GM21367 (cell line): Measurements from ENCODE around the gene EXD1.
"Not testable (repeated sequence)": the region's sequence is repeated elsewhere in the genome, so short reads cannot be mapped to it uniquely, and the experiment has no call there.

ENCODE experiments used
- ATAC-seq: cut with Tn5 transposase; IDR thresholded peaks from one replicate; pipeline ENCODE4 v1.9.1; 2021; ENCODE audit not compliant: unreplicated experiment

The EXD1 gene, protein sequence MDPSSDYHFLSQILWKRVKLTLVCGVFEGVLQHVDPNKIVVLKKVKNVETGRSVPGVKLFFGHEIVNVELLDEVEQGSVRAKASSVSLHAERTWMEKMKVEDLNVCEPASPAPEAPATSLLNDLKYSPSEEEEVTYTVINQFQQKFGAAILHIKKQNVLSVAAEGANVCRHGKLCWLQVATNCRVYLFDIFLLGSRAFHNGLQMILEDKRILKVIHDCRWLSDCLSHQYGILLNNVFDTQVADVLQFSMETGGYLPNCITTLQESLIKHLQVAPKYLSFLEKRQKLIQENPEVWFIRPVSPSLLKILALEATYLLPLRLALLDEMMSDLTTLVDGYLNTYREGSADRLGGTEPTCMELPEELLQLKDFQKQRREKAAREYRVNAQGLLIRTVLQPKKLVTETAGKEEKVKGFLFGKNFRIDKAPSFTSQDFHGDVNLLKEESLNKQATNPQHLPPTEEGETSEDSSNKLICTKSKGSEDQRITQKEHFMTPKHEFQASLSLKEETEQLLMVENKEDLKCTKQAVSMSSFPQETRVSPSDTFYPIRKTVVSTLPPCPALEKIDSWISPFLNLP

DNA sequence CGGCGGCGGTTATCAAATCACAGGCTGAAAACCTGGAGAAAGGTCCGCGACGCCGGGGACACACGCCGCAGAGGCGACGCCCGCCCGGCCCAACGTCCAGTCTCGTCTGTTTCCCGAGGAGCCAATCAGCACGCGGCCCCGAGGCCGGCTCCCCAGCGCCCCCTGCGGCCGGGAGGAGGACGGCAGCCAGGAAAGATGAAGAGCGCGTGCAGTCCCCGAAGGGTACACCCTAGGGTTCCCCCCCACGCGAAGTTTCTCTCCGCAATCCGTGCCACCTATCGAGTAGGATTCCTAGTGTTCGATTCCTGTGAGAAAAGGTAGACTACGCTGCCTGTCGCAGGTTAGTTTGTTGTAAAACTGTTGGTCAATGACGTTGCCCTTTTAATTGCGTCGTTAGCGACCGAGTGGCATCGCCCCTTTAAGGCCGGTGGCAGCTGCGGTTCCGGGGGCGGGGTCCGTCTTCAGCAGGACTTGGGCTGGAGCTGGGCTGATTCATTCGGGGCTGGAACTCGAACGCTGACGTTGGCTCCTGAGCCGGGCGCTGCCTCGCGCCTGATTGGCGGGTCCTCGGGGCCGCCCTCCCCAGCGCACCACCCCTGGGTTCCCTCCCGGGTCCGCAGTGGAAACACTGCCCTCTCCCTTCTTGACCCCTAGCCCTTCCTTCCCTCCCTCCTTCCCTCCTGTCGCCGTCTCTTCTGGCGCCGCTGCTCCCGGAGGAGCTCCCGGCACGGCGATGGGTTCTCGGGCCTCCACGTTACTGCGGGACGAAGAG is at the start of gene EXD1, which contains the start of gene CHP1:
Gene EXD1 (minus strand): TSS at position 108 of the 772 bp plus-strand sequence. CDS start 4,182 bp downstream, outside the sequence.
Gene CHP1 (plus strand): TSS at position 619 of the 772 bp plus-strand sequence. CDS start 115 bp downstream, at position 734.
- peak; percentile 90 for ATAC-seq

DNA sequence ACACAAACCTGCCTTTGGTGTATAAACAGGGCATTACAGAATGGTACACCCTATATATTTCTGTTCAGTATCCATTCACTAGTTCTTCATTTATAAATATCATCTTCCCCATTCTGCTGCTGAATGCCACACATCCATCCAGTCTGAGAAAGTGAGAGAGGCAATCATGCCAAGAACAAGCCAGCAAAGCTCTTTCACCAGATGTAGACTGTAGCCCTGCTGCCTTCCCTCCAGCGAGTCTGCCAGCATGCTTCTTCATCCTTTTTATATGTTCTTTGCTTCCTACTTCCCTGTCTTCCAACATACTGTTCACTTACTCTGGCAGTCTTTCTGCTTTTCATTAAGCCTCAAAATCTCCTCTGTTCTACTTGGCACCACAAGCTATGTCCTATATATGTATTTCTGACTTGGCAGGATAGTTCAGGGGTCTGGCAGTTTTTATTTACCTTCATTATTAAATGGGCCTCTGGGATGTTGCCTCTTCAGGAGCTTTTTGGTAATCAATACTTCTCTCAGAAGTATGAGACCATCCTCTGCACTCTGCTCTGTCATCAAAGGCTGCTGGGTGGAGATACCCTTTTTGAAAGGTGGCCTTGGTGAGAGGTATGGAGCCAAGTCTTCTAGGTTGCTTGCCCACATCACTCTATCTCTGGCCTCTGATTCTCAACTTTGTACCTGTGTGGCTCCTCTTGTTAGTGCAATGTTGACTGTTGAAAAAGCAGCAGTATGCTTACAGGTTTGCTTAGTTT is 49.2 kb upstream of the EXD1 start:
- ATAC-seq = no peak

DNA sequence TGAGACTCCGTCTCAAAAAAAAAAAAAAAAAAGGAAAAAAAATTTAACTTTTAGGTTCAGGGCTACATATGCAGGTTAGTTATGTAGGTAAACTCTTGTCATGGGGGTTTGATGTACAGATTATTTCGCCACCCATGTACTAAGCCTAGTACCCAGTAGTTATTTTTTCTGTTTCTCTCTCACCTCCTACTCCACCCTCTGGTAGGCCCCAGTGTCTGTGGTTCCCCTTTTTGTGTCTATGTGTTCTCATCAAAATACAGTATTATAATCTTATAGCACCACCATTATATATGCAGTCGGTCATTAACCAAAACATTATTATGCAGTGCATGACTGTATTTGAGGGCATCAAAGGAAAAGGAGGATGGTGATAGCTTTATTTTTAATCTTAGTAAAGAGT is 47.8 kb upstream of the EXD1 start:
- no peak for ATAC-seq

DNA sequence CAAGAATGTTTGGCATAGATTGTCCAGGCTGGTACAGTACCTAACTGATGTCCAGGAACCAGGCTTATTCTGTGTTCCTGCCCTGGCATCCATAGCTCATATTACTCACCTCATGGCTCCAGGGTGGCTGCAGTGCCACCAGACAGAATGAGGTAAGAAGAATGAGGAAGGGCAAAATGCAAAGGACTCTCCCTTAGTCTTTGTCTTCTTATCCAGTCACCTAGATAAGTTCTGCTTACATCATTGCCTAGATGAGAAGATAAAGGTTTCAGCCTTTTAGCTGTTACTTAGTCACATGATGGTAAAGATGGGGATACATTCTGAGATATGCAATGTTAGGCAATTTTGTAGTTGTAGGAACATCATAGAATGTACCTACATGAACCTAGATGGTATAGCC is 46.3 kb upstream of the EXD1 start:
- ATAC-seq = no peak

DNA sequence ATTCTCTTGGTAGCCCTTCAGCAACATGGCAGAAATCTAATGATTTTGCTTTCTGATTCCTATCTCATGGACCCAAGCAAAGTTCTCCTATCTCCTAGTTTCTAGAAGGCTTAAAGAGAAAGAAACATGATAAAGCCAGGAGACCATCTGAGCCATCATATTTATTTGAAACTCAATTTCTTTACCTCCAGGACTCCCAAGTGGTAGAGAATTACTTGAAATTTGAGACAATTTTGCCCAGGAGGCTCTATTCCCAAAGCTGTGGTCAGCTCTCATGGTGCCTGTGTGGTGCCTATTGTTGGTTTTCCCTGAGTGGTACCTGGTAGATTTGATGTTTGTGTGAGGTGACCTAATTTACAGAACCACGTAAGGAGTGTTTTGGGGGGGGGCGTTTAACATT is 39.3 kb upstream of the EXD1 start:
- no peak for ATAC-seq

DNA sequence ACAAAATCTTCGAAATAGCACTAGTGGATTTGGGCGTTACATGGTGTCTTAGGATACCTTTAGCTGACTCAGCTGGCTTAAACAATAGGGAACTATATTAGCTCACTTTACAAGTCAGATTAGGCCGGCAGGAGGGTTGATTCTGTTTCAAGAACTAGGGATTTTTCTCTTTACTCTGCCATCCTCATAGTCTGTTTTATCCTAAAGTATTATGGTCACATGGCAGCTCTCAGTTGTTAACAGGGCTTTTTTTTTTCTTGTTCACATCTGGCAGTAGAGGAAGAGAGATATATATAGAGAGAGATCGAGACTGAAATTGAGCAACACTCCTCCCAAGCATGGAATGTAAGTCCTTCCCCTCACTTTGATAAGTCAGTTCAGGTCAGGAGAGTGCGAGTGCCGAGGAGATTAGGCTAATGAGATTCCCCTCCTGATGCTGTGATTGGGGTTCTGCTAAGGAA is 33.4 kb upstream of the EXD1 start:
- no peak for ATAC-seq

DNA sequence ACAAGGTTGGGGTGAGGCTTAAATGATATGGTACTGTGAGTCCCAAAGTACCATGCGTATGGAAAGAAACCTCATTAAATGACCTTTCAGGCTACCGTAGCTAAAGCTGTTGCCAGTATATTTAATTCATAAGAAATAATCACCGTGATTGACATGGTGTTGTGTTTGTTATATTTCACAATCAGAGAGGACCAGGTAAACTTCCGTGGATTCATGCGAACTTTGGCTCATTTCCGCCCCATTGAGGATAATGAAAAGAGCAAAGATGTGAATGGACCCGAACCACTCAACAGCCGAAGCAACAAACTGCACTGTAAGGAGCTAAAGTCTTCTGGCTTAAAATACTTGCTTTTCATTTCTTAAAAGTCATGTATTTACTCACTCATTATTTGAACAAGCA is 32.0 kb upstream of the EXD1 start:
- ATAC-seq = no peak

DNA sequence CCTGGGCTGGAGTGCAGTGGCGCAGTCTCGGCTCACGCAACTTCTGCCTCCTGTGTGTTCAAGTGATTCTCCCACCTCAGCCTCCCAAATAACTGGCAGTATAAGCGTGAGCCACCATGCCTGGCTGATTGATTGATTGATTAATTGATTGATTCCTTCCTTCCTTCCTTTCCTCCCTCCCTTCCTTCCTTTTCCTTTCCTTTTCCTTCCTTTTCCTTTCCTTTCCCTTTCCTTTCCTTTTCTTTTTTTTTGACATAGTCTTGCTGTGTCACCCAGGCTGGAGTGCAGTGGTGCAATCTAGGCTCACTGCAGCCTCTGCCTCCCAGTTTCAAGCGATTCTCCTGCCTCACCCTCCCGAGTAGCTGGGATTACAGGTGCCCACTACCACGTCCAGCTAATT is 30.4 kb upstream of the EXD1 start:
- ATAC-seq = not testable (repeated sequence)

DNA sequence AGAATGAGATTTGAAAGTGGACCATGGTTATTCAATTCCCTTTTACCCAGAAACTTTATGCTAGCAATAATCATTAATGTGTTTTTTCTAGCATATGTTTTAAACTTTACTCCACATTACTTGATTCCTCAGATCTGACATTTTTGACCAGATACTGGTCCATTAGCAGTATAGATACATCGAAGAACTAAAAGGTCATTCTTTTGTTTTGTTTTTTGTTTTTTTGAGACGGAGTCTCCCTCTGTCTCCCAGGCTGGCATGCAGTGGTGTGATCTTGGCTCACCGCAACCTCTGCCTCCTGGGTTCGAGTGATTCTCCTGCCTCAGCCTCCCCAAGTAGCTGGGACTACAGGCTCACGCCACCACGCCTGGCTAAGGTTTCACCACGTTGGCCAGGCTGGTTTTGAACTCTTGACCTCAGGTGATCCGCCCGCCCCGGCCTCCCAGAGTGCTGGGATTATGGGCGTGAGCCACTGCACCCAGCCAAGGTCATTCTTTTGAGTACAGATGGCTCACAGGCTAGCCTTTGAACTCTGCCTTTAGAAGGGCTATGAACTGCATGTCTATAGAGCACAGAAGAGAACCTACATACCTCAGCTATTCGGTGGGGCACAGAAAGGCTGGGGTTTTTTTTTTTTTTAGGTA is 29.1 kb upstream of the EXD1 start:
- no peak for ATAC-seq

DNA sequence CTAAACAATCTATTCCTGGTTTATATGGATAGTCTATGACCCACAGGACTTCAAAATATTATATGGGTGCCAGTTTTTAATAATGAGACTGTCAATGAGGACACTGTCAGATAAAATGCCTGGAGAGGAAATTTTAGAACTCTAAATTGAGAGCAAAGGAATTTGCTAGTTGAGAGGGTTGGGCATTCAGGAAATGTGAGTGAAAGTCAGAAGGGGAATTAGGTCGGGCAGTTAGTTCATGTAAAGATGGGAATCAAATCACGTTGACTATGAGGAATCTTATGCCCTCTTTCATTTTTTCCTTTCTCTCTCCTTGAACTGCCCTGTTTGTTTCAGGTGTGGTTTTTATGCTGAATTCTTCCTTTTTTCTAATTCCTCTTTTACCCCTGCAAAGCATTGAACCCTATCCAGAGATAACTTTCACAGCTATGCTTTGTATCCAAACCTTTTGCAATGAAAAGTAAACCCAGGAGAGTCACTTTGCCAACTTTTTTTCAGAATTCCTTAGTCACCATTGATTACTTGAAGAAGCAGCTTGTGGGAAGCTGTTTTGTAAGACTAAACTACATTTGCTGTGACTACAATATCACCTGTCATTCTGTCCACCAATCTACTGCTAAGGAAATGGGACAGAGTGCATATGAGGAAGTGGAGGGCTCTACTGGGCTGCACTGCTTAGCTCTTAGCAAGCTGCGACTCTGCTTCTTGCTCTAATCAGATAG is 28.4 kb upstream of the EXD1 start:
- ATAC-seq = no peak

DNA sequence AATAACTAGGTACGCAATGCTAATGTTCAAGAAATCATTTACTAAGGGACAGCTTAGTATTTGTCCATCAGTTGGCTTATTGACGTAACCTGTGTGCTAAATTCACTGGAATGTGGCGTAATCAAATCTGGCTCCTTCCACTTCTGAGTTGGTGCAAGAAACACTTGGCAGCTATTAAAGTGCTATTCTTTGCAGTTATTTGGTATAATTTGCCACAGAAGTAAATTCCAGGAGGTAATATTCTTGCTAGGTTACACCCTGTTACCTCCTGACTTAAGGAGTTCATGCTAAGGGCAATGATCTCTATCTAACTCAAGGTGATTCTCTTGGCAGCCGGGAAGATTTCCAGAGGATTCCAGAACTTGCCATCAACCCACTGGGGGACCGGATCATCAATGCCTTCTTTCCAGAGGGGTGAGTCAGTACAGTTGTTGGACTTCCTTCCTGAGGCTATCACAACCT is 26.1 kb upstream of the EXD1 start:
- no peak for ATAC-seq

DNA sequence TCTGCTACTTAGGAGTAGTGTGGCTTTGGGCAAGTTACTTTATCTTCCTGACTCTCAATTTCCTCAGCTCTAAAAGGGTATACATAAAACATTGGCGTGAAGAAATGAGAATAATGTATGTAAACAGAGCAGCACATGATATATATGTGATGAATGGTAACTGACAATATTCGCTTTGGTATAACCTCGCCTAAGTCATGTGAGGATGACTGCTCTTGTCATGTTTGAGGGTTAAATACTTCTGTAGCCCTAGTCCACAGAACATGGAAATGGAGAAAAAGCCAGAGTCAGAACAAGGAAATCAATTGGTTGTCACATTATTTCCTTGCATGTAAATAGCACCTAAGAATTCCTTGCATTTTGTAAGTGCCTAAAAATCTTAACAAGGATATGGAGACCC is 25.5 kb upstream of the EXD1 start:
- ATAC-seq = no peak

DNA sequence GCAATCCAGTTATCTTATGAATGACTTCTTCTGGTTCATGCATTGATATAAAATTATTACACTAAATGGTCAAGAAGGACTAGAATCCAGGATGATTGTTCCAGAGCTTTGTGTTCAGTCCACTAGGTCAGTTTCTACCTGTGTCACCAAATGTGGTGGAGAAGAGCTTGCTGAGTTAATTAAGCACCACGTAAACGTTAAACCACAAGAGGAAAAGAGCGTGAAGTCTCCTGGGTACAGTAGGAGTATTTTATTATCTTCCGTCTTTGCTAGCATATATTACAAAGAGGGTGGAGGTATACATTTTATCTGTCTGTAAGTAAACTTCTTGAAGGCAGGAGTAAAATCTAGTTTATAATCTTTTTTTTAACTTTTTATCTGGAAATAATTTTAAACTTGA is 24.0 kb upstream of the EXD1 start:
- no peak for ATAC-seq

DNA sequence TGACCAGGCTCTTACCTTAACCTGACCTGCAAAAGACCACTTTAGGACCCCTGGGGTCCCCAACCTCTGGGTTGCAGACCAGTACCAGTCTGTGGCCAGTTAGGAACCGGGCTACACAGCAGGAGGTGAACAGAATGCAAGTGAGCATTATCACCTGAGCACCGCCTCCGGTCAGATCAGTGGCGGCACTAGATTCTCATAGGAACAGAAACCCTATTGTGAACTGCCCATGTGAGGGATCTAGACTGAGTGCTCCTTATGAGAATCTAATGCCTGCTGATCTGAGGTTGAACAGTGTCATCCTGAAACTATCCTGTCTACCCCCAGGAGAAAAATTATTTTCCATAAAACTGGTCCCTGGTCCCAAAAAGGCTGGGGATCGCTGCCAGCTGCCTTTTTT is 20.9 kb upstream of the EXD1 start:
- ATAC-seq = no peak

DNA sequence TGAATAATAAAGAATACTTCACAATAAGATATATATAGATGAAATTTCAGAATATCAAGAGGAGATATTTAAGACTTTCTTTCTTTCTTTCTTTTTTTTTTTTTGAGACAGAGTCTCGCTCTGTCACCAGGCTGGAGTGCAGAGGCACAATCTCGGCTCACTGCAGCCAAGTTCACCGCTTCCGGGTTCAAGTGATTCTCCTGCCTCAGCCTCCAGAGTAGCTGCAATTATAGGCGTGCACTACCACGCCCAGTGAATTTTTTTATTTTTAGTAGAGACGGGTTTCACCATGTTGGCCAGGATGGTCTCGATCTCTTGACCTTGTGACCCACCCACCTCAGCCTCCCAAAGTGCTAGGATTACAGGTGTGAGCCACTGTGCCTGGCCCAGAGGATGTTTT is 20.2 kb upstream of the EXD1 start:
- not testable (repeated sequence) for ATAC-seq

DNA sequence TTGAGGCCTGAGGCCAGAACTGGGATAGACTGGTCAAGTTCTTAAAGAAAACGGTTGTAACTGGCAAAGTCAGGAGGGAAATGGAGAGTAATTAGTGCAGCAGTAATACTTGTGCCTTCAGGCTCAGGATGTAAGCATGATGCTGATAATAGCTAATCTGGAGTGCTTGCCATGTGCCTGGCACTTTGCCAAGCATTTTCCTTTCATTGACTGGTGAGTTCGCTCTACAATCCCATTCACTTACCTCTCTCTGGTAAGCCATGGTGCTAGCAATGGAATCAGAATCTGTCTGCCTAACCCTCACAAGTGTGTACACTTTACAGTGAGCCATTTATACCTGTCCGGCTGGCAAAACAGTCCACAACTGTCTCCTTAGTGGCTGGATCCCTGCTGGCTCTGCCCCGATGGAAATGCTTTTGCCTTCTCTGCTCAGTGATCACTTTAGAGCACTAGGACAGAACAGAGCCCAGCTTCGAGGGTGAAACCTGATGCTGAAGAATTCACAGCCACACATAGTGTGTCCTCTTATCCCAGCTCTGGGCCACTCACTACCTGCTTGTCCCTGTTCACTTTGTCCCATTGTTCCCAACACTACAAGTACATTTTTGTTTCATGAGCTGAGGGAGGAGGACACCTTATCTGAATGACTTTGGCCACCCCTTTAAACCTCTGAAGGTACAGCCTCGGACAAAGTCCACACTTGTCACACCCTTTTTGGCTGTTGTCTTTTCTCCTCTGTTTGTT is 10.8 kb upstream of the EXD1 start:
- ATAC-seq = no peak

DNA sequence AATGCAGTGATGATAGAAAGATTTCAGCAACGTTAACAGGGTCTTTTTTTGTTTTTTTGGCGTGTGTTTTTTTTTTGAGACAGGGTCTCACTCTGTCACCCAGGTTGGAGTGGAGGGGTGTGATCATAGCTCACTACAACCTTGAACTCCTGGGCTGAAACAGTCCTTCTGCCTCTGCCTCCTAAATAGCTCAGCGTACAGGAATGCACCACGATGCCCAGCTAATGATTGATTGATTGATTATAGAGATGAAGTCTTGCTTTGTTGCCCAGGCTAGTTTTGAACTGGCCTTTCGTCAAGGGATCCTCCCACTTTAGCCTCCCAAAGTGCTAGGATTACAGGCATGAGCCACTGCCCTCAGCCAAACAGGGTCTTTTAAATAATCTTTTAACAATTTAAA is 7.5 kb upstream of the EXD1 start:
- ATAC-seq = no peak

DNA sequence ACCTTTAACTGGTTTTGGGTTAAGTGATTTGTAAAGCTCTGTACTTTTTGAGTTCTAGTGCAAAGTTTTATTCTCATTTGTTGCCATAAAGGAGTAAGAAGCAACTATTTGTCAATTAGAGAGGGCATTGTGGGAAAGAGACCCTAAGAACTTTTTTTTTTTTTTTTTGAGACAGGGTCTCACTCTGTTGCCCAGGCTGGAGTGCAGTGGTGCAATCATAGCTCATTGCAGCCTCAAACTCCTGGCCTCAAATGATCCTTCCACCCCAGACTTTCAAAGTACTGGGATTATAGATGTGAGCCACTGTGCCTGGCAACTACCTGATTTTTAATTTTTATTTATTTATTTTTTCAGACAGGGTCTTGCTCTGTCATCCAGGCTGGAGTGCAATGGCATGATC is 5.4 kb upstream of the EXD1 start:
- ATAC-seq = no peak

DNA sequence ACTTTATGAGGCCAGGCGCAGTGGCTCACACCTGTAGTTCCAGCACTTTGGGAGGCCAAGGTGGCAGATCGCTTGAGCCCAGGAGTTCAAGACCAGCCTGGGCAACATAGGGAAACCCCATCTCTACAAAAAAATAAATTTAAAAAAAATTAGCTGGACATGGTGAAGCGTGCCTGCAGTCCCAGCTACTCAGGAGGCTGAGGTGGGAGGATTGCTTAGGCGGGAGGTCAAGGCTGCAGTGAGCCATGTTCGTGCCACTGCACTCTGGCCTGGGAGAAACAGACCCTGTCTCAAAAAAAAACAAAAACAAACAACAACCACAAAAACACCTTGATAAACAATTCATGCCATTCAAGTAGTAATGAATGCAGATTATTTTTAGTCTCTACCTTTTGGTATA is 4.7 kb upstream of the EXD1 start:
- not testable (repeated sequence) for ATAC-seq
